Neuron (in vitro differentiated cells): ENCODE data around the gene RLF.

Source experiments
- H2AFZ ChIP-seq: one replicate; pipeline ENCODE4 v1.6.1; 2013; ENCODE audit warnings: low read depth, mild to moderate bottlenecking, inconsistent platforms, low read length, moderate library complexity
- H3K27me3 ChIP-seq: one replicate; pipeline ENCODE4 v1.6.1; 2013; ENCODE audit warnings: low read length; ENCODE audit not compliant: insufficient read depth
- H3K36me3 ChIP-seq: one replicate; pipeline ENCODE4 v1.6.1; 2013; ENCODE audit warnings: low read length; ENCODE audit not compliant: insufficient read depth
- H3K4me1 ChIP-seq: one replicate; pipeline ENCODE4 v1.6.1; 2013; ENCODE audit warnings: low read length; ENCODE audit not compliant: insufficient read depth
- H3K4me3 ChIP-seq: 2 replicates; pipeline ENCODE4 v1.5.1; 2013; ENCODE audit warnings: mild to moderate bottlenecking, low read length, moderate library complexity
- H3K9me3 ChIP-seq: one replicate; pipeline ENCODE4 v1.6.1; 2013; ENCODE audit warnings: low read length

The RLF gene

GRCh38 chr1:40221977-40222772 lies 61.0 kb downstream of the RLF start:
- no peak overlapping the region for H2AFZ ChIP-seq

GRCh38 chr1:40224040-40224439 lies 62.9 kb downstream of the RLF start:
- Histone ChIP-seq H3K36me3 (peaks cover 24% of the 10 kb centered on the region), H3K4me1 (no peaks in the 10 kb centered on the region), H3K4me3 (no peak overlapping the region), H2AFZ (no peak overlapping the region), H3K9me3 (no peaks in the 10 kb centered on the region), H3K27me3 (no peaks in the 10 kb centered on the region)

More at GRCh38 chr1:40221977-40222772, 61.0 kb downstream of the RLF start:
- Histone ChIP-seq H3K9me3 (peaks cover 3% of the 10 kb centered on the region), H3K4me3 (no peak overlapping the region), H3K36me3 (peaks cover 22% of the 10 kb centered on the region), H3K4me1 (no peaks in the 10 kb centered on the region), H3K27me3 (no peaks in the 10 kb centered on the region)

- H2AFZ ChIP-seq: no peak overlapping the region
- H3K4me1 ChIP-seq: no peaks in the 10 kb centered on the region
- peaks cover 27% of the 10 kb centered on the region for H3K36me3 ChIP-seq
- H3K4me3 ChIP-seq: no peak overlapping the region
- no peaks in the 10 kb centered on the region for H3K9me3 ChIP-seq
- H3K27me3 ChIP-seq: no peaks in the 10 kb centered on the region
These were observed 65.0 kb downstream of the RLF start for GRCh38 chr1:40226192-40226591.

- H3K9me3 ChIP-seq: no peaks in the 10 kb centered on the region
- H3K36me3 ChIP-seq: peaks cover 57% of the 10 kb centered on the region
These were observed 71.3 kb downstream of the RLF start for GRCh38 chr1:40232444-40232843.

GRCh38 chr1:40239626-40240025 lies 78.4 kb downstream of the RLF start:
- H3K36me3 ChIP-seq: peaks cover 50% of the 10 kb centered on the region
- H3K27me3 ChIP-seq: no peaks in the 10 kb centered on the region
- no peaks in the 10 kb centered on the region for H3K4me1 ChIP-seq
- no peak overlapping the region for H3K4me3 ChIP-seq
- no peak overlapping the region for H2AFZ ChIP-seq
- no peaks in the 10 kb centered on the region for H3K9me3 ChIP-seq

More at GRCh38 chr1:40232444-40232843, 71.3 kb downstream of the RLF start:
- Histone ChIP-seq H3K4me1 (no peaks in the 10 kb centered on the region), H2AFZ (no peak overlapping the region), H3K4me3 (no peak overlapping the region), H3K27me3 (no peaks in the 10 kb centered on the region)

DNA sequence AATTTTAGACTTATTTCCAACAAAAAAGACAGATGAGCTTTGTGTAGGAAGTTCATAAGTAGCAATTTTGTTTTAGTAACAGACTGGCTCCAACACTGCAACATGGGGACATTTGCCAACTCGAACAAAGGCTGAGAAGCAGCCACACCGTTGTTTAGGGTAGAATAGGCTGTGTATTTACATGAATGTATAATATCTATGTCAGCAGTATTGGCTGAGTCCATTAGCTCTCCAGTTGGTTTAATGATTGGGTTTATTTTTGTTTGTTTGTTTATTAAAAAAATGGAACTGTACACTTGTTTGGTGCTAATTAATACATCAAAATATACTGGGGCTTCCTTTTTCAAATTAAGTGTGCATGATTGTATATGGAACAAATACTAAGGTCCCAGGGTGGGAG lies 79.2 kb downstream of the RLF start:
- Histone ChIP-seq H3K4me1 (no peaks in the 10 kb centered on the region), H3K9me3 (no peaks in the 10 kb centered on the region), H2AFZ (no peak overlapping the region), H3K27me3 (no peaks in the 10 kb centered on the region), H3K4me3 (no peak overlapping the region), H3K36me3 (peaks cover 47% of the 10 kb centered on the region)

GRCh38 chr1:40241362-40241761 lies 80.2 kb downstream of the RLF start:
- peaks cover 38% of the 10 kb centered on the region for H3K36me3 ChIP-seq
- H3K27me3 ChIP-seq: no peaks in the 10 kb centered on the region
- H2AFZ ChIP-seq: no peak overlapping the region
- H3K9me3 ChIP-seq: no peaks in the 10 kb centered on the region
- no peak overlapping the region for H3K4me3 ChIP-seq
- H3K4me1 ChIP-seq: no peaks in the 10 kb centered on the region

DNA sequence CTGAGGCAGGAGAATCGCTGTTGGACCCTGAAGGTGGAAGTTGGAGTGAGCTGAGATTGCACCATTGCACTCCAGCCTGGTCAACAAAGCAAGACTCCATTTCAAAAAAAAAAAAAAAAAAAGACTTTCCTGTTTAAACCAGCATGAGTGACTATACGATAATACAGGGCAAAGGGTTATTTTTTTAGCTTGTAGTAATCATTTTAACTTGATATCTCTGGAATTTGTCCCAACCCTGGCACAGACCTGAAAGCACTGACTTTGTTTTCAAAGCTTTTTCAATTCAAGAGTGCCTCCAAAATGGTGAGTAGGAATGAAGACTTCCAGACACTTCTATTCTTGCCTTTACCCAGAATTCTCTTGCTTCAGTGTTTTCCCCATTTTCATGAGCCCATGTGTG lies 82.2 kb downstream of the RLF start:
- no peak overlapping the region for H3K4me3 ChIP-seq
- no peaks in the 10 kb centered on the region for H3K27me3 ChIP-seq
- H2AFZ ChIP-seq: no peak overlapping the region
- no peaks in the 10 kb centered on the region for H3K4me1 ChIP-seq
- H3K9me3 ChIP-seq: no peaks in the 10 kb centered on the region
- peaks cover 18% of the 10 kb centered on the region for H3K36me3 ChIP-seq

- peaks cover 9% of the 10 kb centered on the region for H3K36me3 ChIP-seq
- no peaks in the 10 kb centered on the region for H3K27me3 ChIP-seq
- H3K9me3 ChIP-seq: no peaks in the 10 kb centered on the region
- H3K4me1 ChIP-seq: no peaks in the 10 kb centered on the region
- H2AFZ ChIP-seq: no peak overlapping the region
- H3K4me3 ChIP-seq: no peak overlapping the region
These were observed 83.1 kb downstream of the RLF start for GRCh38 chr1:40244138-40244744.

DNA sequence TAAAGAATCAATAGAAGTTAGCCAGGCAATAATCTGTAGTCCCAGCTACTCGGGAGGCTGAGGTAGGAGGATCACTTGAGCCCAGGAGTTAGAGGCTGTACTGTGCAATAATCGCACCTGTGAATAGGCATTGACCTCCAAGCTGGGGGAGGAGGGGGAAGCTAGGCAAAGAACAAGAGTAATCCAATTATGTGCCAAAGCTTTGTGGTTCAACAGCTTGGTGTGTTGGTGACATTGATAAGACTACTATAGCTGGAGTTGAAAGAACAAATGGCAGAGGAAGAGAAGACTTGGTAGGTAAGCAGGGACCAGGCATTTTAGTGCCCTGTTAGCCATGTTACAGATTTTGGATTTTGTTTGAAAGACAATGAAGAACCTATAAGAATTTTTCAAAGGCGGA lies 84.5 kb downstream of the RLF start:
- Histone ChIP-seq H3K27me3 (no peaks in the 10 kb centered on the region), H3K36me3 (no peaks in the 10 kb centered on the region), H3K4me3 (no peak overlapping the region), H2AFZ (no peak overlapping the region), H3K4me1 (no peaks in the 10 kb centered on the region), H3K9me3 (no peaks in the 10 kb centered on the region)

GRCh38 chr1:40247655-40248054 lies 86.5 kb downstream of the RLF start, which contains the start of gene TMCO2:
Gene TMCO2 (plus strand): TSS chr1:40247937. CDS start chr1:40247994, 57 bp downstream.
- Histone ChIP-seq H3K9me3 (no peaks in the 10 kb centered on the region), H3K4me3 (no peak within 1 kb of the TSS), H3K36me3 (no peaks in the 10 kb centered on the region), H3K27me3 (no peaks in the 10 kb centered on the region), H2AFZ (no peak within 1 kb of the TSS), H3K4me1 (no peaks in the 10 kb centered on the region)

DNA sequence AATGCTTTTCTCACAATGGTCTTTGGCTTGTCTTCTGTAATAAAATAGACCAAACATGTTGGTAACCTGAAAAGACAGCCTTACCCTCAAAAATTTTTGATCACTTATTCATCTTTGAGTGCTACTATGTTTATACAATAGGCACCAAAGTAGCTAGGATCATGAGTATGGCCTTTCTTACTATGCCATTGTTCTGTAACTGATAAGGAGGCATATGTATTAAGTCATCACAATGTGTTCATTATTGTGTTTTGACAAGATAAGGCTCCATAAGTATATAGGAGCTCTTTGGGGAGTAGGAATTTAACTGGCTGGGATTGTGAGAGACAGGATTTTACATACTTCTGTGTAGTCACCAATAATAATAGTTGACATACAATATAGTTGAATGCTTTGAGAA lies 87.2 kb downstream of the RLF start:
- Histone ChIP-seq H2AFZ (no peak overlapping the region), H3K4me3 (no peak overlapping the region), H3K4me1 (no peaks in the 10 kb centered on the region), H3K9me3 (no peaks in the 10 kb centered on the region), H3K27me3 (no peaks in the 10 kb centered on the region), H3K36me3 (no peaks in the 10 kb centered on the region)

GRCh38 chr1:40251456-40251855 lies 90.3 kb downstream of the RLF start:
- Histone ChIP-seq H3K9me3 (no peaks in the 10 kb centered on the region), H3K36me3 (no peaks in the 10 kb centered on the region), H3K4me1 (peaks cover 5% of the 10 kb centered on the region), H3K4me3 (no peak overlapping the region), H3K27me3 (no peaks in the 10 kb centered on the region), H2AFZ (no peak overlapping the region)
